Measurements from ENCODE around the gene RANBP17.

Gene RANBP17

DNA sequence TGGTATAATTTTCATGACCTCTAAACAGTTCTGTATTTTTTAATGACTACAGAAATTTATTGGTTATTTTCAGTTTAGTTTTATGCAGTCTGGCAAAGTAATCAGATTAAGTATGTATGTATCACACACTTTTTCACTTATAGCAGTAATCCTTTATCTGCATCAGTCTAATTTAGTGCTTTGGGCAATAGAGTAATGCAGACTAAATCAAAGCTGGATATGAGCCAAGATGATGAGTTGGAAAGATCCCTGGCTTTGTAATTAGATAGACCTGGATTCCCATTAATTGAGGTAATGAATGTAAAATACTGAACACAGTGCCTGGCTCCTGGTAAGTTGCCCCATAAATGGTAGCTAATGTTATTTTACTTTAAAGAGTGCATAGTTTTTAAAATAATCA is 231.8 kb downstream of the RANBP17 start:
- no peak for DNase-seq (ENCODE audit: low read depth)

DNA sequence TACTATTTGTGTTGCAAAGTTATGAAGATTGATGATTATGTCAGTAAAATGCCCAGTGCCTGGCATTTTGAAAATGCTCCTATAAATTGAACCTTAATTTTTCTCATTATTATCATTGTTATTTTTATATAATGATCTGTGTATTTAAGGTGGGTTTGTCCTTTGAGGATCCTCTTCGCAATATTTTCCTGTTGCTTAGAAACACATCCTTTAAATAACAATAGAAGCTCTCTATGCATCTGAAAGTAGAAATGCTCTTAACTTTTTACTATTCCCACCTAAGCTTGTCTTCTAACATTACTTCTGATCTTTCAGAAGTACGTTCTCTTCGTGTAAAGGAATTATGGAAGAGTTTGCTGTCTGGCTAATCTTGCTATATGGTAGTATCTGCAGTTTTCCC is 232.5 kb downstream of the RANBP17 start:
- no peak for DNase-seq (ENCODE audit: low read depth)

DNA sequence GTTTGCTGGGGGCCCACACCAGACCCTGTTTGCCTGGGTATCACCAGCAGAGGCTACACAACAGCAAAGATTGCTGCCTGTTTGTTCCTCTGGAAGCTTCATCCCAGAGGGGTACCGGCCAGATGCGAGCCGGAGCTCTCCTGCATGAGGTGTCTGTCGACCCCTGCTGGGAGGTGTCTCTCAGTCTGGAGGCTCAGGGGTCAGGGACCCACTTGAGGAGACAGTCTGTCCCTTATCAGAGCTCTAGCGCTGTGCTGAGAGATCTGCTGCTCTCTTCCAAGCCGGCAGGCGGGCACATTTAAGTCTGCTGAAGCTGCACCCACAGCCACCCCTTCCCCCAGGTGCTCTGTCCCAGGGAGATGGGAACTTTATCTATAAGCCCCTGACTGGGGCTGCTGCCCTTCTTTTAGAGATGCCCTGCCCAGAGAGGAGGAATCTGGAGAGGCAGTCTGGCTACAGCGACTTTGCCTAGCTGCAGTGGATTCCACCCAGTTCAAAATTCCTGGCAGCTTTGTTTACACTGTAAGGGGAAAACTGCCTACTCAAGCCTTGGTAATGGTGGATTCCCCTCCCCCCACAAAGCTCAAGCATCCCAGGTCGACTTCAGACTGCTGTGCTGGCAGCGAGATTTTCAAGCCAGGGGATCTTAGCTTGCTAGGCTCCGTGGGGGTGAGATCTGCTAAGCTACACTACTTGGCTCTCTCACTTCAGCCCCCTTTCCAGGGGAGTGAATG is 241.2 kb downstream of the RANBP17 start:
- DNase-seq (ENCODE audit: low read depth) = no peak

DNA sequence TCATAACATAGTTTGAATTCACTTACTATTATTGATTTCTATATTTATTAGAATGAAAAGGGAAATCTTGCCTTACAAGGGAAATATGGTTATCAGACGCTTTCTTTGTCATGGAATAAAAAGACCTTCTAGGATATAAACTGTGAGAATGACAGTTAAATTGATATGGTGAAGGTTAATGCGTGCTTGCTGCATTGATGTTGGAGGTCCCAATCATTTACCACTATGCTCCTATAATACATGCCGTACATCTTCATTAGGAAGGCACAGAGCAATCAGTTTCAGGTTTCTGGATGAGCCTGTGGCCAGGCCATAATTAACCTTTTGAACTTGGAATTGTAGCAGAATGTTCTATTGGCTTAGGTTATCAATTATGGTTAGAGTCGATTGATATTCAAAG is 245.9 kb downstream of the RANBP17 start:
- DNase-seq (ENCODE audit: low read depth) = no peak

DNA sequence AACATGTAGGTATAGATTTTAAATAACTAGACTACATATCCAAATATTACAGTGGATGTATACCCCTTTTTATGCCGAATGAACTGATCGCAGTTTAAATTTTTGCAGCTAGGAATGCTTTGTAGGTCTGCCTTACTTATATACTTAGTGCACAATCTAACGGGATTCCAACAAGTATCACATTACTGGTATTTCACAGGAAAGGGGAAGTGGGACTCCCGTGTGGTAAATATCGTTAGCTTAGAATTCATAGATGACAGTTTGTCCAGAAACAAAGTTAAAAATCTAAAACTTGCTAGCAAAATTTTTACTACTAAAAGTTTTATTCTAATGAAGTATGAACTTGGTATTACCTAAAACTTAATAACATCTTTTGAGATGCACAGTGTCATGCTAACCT is 253.7 kb downstream of the RANBP17 start:
- DNase-seq (ENCODE audit: low read depth) = no peak

GRCh38 chr5:171116719-171117118 is 254.9 kb downstream of the RANBP17 start:
- no peak for DNase-seq (ENCODE audit: low read depth)

DNA sequence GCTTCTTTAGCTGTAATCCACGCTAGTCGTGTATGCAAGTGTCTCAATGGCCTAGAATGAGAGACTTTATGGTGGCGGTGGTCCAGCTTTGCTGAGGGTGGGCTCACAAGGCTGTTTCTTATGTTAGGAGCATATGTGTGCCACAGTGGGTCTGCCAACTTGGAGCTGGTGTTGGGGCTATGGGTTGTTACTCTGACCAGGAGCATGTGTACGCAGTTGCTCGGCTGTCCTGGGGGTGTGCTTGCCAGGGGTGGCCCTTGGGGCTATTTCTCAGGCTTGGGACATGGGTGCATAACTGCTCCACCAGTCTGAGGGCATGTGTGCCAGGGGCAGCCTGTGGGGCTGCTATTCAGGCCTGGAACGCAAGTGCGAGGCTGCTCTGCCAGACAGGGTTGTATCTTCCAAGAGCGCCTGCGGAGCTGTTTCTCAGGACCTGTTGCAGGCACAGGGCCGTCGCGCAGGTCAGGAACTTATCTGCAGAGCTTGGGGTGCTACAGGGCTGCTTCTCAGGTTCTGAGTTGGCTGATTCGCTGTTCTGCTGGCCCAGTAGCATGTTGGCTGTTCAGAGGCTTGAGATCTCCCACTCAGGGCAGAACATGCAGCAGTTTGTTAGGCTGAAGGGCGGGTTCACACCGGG is 259.3 kb downstream of the RANBP17 start:
- no peak for DNase-seq (ENCODE audit: low read depth)

GRCh38 chr5:171121638-171122037 is 259.8 kb downstream of the RANBP17 start:
- no peak for DNase-seq (ENCODE audit: low read depth)

- no peak for DNase-seq (ENCODE audit: low read depth)
These were observed 260.6 kb downstream of the RANBP17 start for GRCh38 chr5:171122372-171122771.

- DNase-seq (ENCODE audit: low read depth) = no peak
These were observed 261.6 kb downstream of the RANBP17 start for GRCh38 chr5:171123417-171123816.

GRCh38 chr5:171127314-171127713 is 265.5 kb downstream of the RANBP17 start:
- DNase-seq (ENCODE audit: low read depth) = no peak

- no peak for DNase-seq (ENCODE audit: low read depth)
These were observed 266.3 kb downstream of the RANBP17 start for GRCh38 chr5:171128136-171128535.

GRCh38 chr5:171129308-171129707 is 267.5 kb downstream of the RANBP17 start:
- DNase-seq (ENCODE audit: low read depth) = no peak

DNA sequence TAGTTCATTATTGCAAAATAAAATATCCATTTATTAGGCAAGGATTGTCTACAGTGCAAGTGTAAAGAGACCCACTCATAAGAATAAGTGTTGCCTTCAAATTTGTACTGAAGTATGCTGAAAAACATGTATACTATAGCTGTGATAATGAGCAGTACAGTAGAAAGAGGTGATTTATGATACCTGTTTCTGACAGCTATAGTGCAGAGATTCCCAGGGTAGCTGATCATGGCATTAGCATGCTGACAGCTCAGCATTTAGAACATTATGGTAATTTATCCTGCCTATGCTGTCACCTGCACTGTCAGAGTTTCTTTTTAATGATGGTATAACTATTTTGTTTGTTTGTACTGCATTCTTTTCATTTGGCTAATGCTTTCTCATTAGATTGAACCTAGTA is 269.7 kb downstream of the RANBP17 start:
- DNase-seq (ENCODE audit: low read depth) = no peak

DNA sequence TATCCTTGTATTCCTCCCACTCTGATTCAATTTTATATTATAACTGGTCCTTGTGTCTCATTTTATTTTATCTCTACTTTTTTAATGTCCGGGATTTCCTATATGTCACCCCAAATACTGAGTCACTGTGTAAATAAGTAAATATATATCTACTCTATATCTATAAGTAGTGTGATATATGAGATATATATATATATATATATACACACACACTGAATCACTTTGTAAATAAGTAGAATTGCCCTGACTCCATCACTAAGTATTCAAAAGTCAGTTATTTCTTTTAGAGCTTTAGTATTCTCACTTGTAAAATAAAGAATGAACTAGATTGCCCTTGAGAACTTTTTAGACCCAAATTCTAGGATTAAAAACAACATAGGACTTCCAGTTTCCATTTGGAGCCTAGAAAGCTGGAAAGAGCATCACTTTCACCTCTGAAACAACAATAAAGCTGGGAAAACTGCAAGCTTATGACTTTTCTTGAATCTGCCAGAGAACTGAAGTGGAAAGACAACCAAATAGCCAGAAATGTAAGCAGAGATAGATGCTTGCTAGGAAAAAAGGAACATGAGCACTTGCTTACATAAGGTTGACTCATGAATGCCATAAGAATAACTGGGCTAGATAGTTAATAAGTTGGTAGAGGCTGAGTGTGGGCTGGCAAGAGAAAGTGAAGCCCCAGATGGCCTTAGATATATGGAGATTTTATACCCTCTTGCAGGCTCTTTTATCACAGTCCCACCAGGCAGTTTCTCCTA is 276.1 kb downstream of the RANBP17 start:
- no peak for DNase-seq (ENCODE audit: low read depth)

GRCh38 chr5:171139227-171139626 is 277.4 kb downstream of the RANBP17 start:
- DNase-seq (ENCODE audit: low read depth) = no peak

DNA sequence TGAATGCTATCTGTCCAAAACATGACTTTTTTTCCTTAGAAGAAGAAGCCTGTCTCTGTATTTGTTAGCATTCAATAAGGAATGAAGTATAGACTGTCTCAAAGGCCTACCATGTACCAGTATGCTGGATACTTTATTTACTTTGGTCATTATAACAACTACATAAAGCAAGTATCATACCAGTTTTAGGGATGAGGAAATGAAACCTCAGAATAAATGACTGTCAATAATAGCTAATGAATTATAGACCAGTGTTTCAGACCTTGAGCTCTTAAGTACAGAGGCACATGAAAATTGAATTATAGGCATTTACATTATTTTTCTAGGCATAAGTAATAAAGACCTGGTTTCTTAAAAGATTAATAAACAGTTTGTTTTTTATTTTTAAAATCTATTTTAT is 280.8 kb downstream of the RANBP17 start:
- no peak for DNase-seq (ENCODE audit: low read depth)

DNA sequence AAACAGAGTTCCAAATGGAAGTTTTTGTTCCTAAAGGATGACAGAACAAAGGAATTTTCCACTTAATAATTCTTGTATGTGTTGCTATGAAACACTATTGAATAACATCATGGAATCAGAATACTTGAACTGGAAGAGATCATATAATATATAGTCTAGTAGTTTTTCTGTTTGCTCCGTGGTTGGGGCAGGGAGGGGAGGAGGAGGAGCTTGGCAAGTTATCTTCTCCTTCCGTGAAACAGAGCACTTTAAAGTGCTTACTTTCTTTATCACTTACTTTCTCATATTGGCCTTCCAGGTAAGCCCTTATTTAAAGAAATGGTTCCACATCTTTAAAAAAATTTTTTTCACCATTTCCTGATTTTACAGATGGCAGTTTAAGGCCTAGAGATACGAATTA is 281.4 kb downstream of the RANBP17 start:
- DNase-seq (ENCODE audit: low read depth) = no peak

- DNase-seq (ENCODE audit: low read depth) = no peak
These were observed 282.1 kb downstream of the RANBP17 start for GRCh38 chr5:171143926-171144325.

- no peak for DNase-seq (ENCODE audit: low read depth)
These were observed 287.5 kb downstream of the RANBP17 start for GRCh38 chr5:171149333-171149732.

DNA sequence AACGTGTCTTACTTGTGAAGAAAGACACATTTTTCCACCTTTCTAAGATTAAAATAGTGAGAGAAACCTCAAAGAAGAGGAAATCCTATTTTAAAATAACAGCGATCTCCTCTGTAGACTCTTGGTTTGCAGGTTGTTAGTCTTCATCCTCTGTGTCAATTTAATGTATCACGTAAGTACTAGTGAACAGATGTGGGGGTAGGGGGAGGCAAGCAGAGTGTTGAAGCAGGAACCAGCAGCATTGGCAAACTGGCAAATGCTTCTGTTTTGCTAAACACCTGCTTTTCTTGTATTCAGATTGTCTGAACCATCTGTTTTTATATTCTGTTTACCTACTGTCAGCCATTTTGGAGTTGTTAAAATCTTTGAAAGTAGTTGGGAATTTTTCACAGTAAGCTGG is 288.0 kb downstream of the RANBP17 start:
- DNase-seq (ENCODE audit: low read depth) = no peak

- no peak for DNase-seq (ENCODE audit: low read depth)
These were observed 290.6 kb downstream of the RANBP17 start for GRCh38 chr5:171152382-171152781.

- no peak for DNase-seq (ENCODE audit: low read depth)
These were observed 293.8 kb downstream of the RANBP17 start for GRCh38 chr5:171155621-171156020.
